NCI-H524 treated with DMSO at 0.1 percent for 48 hours (cell line): ENCODE measurements around the gene CGB2.
"Not testable (repeated sequence)": the region's sequence is repeated elsewhere in the genome, so short reads cannot be mapped to it uniquely, and the experiment has no call there.

Experiments used
- DNase-seq: peaks from one replicate; lab custom pipeline; 2025; lab: John Stamatoyannopoulos, UW

CGB2 gene

DNA sequence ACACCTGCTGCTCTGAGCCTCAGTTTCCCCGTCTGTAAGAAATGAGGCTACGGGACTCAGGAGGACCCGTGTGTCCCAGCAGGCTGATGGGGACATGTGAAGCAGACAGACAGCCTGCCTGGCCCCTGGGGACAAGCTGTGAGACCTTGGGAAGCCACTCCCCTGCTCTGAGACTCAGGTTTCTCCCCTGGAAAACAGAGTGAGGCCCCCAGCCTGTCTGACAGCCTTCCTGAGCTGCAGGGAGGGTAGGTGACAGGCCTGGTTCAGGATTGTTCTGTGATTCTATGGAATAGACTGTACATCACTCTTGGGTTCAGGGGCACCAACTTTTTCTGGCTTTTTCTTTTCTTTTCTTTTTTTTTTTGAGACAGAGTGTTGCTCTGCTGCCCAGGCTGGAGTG is 35.9 kb downstream of the CGB2 start:
- no peak for DNase-seq

DNA sequence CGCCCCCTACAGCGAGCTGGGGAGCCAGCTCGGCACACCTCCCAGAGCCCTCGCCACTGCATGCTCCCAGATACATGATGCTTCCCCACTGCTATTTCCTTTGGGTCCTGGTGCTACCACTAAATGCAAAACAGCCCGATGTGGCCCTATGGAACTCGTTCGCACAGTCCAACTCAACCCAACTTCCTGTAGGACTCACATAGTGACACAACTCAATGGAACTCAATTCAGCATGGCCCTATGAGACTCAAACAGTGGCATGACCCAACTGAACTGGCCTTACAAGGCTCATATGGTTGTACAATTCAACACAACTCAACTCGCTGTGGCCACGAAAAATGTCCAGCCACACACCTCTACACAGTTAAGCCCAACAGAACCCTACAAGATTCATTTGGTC is 37.3 kb downstream of the CGB2 start:
- no peak for DNase-seq

DNA sequence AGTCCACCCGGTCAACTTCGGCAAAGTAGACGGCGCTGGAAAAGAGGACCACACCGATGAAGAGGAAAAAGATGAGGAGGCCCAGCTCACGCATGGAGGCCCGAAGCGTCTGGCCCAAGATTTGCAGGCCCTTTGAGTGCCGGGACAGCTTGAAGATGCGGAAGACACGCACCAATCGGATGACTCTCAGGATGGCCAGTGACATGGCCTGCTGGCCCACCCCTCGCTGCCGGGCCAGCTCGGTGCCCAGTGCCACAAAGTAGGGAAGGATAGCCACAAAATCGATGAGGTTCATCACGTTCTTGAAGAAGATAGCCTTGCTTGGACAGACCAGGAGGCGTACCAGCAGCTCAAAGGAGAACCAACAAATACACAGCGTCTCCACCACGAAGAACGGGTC is 38.7 kb downstream of the CGB2 start:
- DNase-seq = no peak

DNA sequence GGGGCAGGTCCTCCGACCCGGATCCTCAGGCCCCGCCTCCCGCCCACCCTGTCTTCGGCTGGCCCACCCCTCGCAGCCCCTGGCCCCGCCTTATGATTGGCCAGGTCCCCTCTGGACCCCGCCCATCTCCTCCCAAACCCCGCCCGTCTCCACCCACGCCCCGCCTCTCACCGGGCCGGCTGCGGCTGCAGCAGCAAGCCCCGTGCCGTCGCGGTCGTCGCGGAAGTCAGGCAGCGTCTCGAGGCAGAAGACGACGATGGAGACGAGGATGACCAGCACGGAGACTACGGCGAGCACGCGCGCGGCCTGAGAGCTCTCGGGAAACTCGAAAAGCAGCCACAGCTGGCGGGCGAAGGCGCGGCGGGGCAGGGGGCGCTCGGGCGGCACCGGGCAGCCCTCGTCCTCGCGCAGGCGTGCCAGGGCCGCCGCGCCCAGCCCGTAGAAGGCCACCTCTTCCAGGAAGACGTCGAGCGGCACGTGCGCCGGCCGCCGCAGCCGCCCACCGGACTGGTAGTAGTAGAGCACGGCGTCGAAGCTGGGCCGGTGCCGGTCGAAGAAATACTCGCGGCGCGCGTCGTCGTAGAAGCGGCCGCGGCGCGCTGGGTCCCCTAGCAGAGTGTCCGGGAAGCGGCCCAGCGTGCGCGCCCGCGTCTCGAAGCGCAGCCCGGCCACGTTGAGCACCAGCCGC is 40.3 kb downstream of the CGB2 start:
- DNase-seq = no peak

DNA sequence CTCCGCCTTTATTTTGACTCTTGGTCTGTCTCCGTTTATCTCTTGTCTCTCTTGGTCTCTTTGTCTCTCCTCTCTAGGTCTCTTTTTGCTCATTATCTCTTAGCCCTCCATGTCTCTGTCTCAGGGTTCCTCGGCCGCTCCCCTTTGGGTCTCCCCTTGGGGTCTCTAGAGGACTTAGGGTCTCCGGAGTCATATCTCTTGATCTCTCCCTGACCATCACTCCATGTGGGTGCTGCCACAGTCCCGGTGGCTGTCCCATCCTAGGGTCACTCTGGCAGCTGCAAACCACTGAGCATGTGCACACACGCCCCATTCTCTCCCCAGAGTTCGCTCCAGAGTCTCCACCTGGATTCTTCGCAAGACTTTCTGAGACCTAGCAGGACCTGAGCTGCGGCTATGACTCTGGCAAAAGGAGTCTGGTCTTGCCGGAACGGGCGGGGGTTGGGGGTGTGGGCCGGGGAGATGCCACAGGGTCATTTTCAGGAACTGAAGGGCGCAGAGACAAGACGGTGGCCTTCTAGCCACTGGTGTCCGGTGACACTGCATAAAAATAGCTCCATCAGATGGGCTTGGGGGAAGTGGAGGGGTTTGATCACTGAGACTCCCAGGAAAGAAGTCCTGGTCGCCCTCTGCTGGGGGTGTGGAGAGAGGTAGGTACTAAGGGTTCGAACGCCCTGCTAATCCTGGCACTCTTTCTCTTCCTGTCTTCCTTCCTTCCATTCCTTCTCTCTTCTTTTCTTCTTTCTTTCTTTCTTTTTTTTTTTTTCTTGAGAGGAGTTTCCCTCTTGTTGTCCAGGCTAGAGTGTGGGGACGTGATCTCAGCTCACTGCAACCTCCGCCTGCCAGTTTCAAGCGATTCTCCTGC is 42.1 kb downstream of the CGB2 start:
- DNase-seq = no peak

DNA sequence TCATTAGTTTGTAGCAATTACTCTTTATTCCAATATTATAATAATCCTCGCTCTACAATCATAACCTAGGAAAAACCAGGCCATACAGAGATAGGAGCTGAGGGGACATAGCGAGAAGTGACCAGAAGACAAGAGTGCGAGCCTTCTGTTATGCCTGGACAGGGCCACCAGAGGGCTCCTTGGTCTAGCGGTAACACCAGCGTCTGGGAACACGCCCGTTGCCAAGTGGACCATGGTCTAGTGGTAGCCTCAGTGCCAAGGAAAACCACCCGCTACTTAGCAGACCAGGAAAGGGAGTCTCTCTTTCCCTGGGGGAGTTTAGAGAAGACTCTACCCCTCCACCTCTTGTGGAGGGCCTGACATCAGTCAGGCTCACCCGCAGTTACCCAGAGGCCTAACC is 43.2 kb downstream of the CGB2 start:
- DNase-seq = not testable (repeated sequence)

DNA sequence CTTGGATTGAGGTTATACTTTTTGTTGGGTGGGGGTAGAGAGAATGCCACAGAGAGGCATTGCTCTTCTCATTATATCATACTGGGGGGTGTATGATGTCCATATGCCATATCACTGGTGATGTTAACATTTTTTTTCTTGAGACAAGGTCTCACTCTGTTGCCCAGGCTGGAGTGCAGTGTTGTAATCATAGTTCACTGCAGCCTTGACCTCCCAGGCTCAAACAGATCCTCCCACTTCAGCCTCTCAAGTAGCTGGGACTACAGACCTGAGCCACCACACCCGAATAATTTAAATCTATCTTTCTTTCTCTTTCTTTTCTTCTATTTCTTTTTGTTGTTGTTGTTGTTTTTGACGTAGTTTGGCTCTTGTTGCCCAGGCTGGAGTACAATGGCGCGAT is 48.7 kb downstream of the CGB2 start:
- DNase-seq = no peak

DNA sequence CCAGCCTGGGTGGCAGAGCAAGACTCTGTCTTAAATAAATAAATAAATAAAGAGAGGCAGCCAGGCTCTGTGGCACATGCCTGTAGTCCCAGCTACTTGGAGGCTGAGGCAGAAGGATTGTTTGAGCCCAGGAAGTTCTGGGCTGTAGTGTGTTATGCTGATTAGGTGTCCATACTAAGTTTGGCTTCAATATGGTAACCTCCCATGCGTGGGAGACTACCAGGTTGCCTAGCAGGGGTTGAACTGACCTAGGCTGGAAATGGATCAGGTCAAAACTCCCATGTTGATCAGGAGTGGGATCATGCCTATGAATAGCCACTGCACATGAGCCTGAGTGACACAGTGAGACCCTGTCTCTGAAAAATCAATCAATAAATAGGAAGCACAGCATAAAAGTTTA is 49.6 kb downstream of the CGB2 start:
- DNase-seq = no peak
